Upper lobe of left lung (tissue), 6 donors: ENCODE data around the gene SMIM13. TPM values are rescaled to one million over a fixed set of nuclear protein-coding genes. Genes with fewer than 3 reads are reported as not detected.

Experiments
- ATAC-seq, 2 donors: fragments of 200-7000 bp; cut with Tn5 transposase; one replicate each; pipeline ENCODE4 v1.9.1; 2022; ENCODE audit warnings: mild to moderate bottlenecking in 2 of 2, moderate library complexity in 2 of 2; ENCODE audit not compliant: low FRiP score in 2 of 2
- DNase-seq, 2 donors: peaks; one replicate each; pipeline ENCODE4 v3.0.0-alpha.2; 2019 to 2020
- H3K27ac ChIP-seq, 4 donors: fragments of 200-600 bp; sonication (generic); one replicate each; pipeline ENCODE4 v1.5.1; 2016 to 2019
- H3K27me3 ChIP-seq, 4 donors: fragments of 200-600 bp; sonication (generic); one replicate each; pipeline ENCODE4 v1.5.1; 2017 to 2019
- H3K36me3 ChIP-seq, 4 donors: fragments of 200-600 bp; sonication (generic); one replicate each; pipeline ENCODE4 v1.5.1; 2016 to 2019
- H3K4me1 ChIP-seq, 4 donors: fragments of 200-600 bp; sonication (generic); one replicate each; pipeline ENCODE4 v1.5.1; 2018 to 2019
- H3K4me3 ChIP-seq, 4 donors: fragments of 200-600 bp; sonication (generic); one replicate each; pipeline ENCODE4 v1.5.1; 2017 to 2019; ENCODE audit warnings: mild to moderate bottlenecking in 2 of 4, moderate library complexity in 1 of 4
- H3K9me3 ChIP-seq, 4 donors: fragments of 200-600 bp; sonication (generic); one replicate each; pipeline ENCODE4 v1.5.1; 2018 to 2019
- CTCF ChIP-seq, 6 experiments: fragments of 450-650 bp in 4 of 6; fragments of 200-600 bp in 2 of 6; sonication (generic) in 2 of 6; IDR thresholded peaks; one replicate each; pipeline ENCODE4 v1.5.1; 2016 to 2019; ENCODE audit warnings: antibody characterized with exemption in 6 of 6
- EP300 ChIP-seq, 4 donors: sonication (generic); formaldehyde crosslinking; IDR thresholded peaks; one replicate each; pipeline ENCODE4 v1.5.1; 2017; ENCODE audit warnings: antibody characterized with exemption in 4 of 4, control low read depth in 2 of 4
- POLR2A ChIP-seq, 4 donors: fragments of 450-650 bp; IDR thresholded peaks; one replicate each; pipeline ENCODE4 v1.5.1; 2016 to 2017; ENCODE audit warnings: antibody characterized with exemption in 4 of 4, mild to moderate bottlenecking in 2 of 4
- POLR2AphosphoS5 ChIP-seq, 2 donors: sonication (generic); formaldehyde crosslinking; IDR thresholded peaks; one replicate each; pipeline ENCODE4 v1.5.1; 2017; ENCODE audit warnings: antibody characterized with exemption in 2 of 2
- WGBS, 2 donors: methylation state at CpG; one replicate each; pipeline ENCODE4 v1.1.5; 2017 to 2018; 5-methylcytosine and 5-hydroxymethylcytosine counted together
- total RNA-seq, 6 donors: library from RNA; depleted of rRNA in 4 of 6; stranded (reverse); fragments of >200 nt in 4 of 6; gene quantifications; one replicate each; pipeline versions ENCODE4 v1.1.0 to v1.2.1, GENCODE V29; 2016 to 2021
- donor health status: DM: no; HTN: no; CAD: no; lungs with moderate emphysema.
- donor health status: DM: no; HTN: yes; CAD: no; lungs with severe emphysema.

Gene SMIM13
- total RNA-seq, 6 donors from 2014 or later, result 1.0 to 9.6 (median 6.3) TPM

GRCh38 chr6:11120271-11121005 is 26.8 kb downstream of the SMIM13 start:
- H3K4me3 ChIP-seq, result no peak overlapping the region
- no peaks in the 10 kb centered on the region for H3K9me3 ChIP-seq
- DNase-seq, result no peak
- H3K36me3 ChIP-seq, result no peaks in the 10 kb centered on the region
- no peak overlapping the region for H3K27ac ChIP-seq
- ATAC-seq, result no peak
- 74% methylated on average over 4 of the region's 4 CpGs for WGBS, 2 donors
- peaks cover 0 to 5% (median 0%) of the 10 kb centered on the region in 4 donors for H3K4me1 ChIP-seq
- no peaks in the 10 kb centered on the region for H3K27me3 ChIP-seq
- TF ChIP-seq POLR2AphosphoS5 (IDR thresholded peaks at IDR 0.05) (no peak), CTCF (IDR thresholded peaks at IDR 0.05) (no peak)

- WGBS, 2 donors, result 92 to 94% methylated on average over 2 of the region's 2 CpGs
- TF ChIP-seq EP300 (IDR thresholded peaks at IDR 0.05) (no peak), POLR2A (IDR thresholded peaks at IDR 0.05) (no peak), POLR2AphosphoS5 (IDR thresholded peaks at IDR 0.05) (no peak)
- Histone ChIP-seq H3K4me3 (no peak overlapping the region), H3K4me1 (peaks cover 0 to 5% (median 0%) of the 10 kb centered on the region in 4 donors), H3K36me3 (no peaks in the 10 kb centered on the region), H3K27ac (no peak overlapping the region), H3K27me3 (no peaks in the 10 kb centered on the region), H3K9me3 (no peaks in the 10 kb centered on the region)
- no peak for DNase-seq
- ATAC-seq, result no peak
Measured at GRCh38 chr6:11121851-11122250, 28.2 kb downstream of the SMIM13 start.

- H3K27me3 ChIP-seq, result no peaks in the 10 kb centered on the region
- H3K9me3 ChIP-seq, result no peaks in the 10 kb centered on the region
- H3K36me3 ChIP-seq, result no peaks in the 10 kb centered on the region
- ATAC-seq, result no peak
- H3K27ac ChIP-seq, result no peak overlapping the region
- WGBS, 2 donors, result 92% methylated on average over 1 of the region's 1 CpG
- no peak overlapping the region for H3K4me3 ChIP-seq
- TF ChIP-seq POLR2AphosphoS5 (IDR thresholded peaks at IDR 0.05) (no peak), POLR2A (IDR thresholded peaks at IDR 0.05) (no peak), EP300 (IDR thresholded peaks at IDR 0.05) (no peak), CTCF (IDR thresholded peaks at IDR 0.05) (no peak)
- DNase-seq, result no peak
- H3K4me1 ChIP-seq, result peaks cover 0 to 5% (median 0%) of the 10 kb centered on the region in 4 donors
Measured at GRCh38 chr6:11122380-11122779, 28.7 kb downstream of the SMIM13 start.

GRCh38 chr6:11123978-11124377 is 30.3 kb downstream of the SMIM13 start:
- ATAC-seq (no peak), DNase-seq (no peak)
- no peak overlapping the region for H3K27ac ChIP-seq
- no peaks in the 10 kb centered on the region for H3K36me3 ChIP-seq
- no peaks in the 10 kb centered on the region for H3K9me3 ChIP-seq
- no peak overlapping the region for H3K4me3 ChIP-seq
- H3K27me3 ChIP-seq, result no peaks in the 10 kb centered on the region
- WGBS, 2 donors, result 97 to 100% methylated on average over 2 of the region's 2 CpGs
- peaks cover 0 to 5% (median 0%) of the 10 kb centered on the region in 4 donors for H3K4me1 ChIP-seq
- TF ChIP-seq CTCF (IDR thresholded peaks at IDR 0.05) (peak in 1 of 6 experiments; percentile 17), POLR2A (IDR thresholded peaks at IDR 0.05) (no peak)

- TF ChIP-seq EP300 (IDR thresholded peaks at IDR 0.05), result no peak
- TF ChIP-seq POLR2AphosphoS5 (IDR thresholded peaks at IDR 0.05), result no peak
- TF ChIP-seq POLR2A (IDR thresholded peaks at IDR 0.05), result no peak
- no peak for TF ChIP-seq CTCF (IDR thresholded peaks at IDR 0.05)
- H3K27ac ChIP-seq, result no peak overlapping the region
- H3K9me3 ChIP-seq, result no peaks in the 10 kb centered on the region
- 83 to 94% methylated on average over 1 to 2 of the region's 2 CpGs for WGBS, 2 donors
- H3K4me3 ChIP-seq, result no peak overlapping the region
- DNase-seq (no peak), ATAC-seq (no peak)
- H3K27me3 ChIP-seq, result no peaks in the 10 kb centered on the region
- H3K4me1 ChIP-seq, result no peaks in the 10 kb centered on the region
- no peaks in the 10 kb centered on the region for H3K36me3 ChIP-seq
Measured at GRCh38 chr6:11126876-11127275, 33.2 kb downstream of the SMIM13 start.
